NCI-H446 treated with DMSO at 0.1 percent for 48 hours (cell line): Measurements from ENCODE around the gene BUB1B.
A peak's percentile ranks its signal among the peaks of the same experiment; 100 is the strongest.
"Not testable (repeated sequence)": the region's sequence is repeated elsewhere in the genome, so short reads cannot be mapped to it uniquely, and the experiment has no call there.

Experiments
- DNase-seq: peaks from one replicate; lab custom pipeline; 2025; lab: John Stamatoyannopoulos, UW

The BUB1B gene, protein sequence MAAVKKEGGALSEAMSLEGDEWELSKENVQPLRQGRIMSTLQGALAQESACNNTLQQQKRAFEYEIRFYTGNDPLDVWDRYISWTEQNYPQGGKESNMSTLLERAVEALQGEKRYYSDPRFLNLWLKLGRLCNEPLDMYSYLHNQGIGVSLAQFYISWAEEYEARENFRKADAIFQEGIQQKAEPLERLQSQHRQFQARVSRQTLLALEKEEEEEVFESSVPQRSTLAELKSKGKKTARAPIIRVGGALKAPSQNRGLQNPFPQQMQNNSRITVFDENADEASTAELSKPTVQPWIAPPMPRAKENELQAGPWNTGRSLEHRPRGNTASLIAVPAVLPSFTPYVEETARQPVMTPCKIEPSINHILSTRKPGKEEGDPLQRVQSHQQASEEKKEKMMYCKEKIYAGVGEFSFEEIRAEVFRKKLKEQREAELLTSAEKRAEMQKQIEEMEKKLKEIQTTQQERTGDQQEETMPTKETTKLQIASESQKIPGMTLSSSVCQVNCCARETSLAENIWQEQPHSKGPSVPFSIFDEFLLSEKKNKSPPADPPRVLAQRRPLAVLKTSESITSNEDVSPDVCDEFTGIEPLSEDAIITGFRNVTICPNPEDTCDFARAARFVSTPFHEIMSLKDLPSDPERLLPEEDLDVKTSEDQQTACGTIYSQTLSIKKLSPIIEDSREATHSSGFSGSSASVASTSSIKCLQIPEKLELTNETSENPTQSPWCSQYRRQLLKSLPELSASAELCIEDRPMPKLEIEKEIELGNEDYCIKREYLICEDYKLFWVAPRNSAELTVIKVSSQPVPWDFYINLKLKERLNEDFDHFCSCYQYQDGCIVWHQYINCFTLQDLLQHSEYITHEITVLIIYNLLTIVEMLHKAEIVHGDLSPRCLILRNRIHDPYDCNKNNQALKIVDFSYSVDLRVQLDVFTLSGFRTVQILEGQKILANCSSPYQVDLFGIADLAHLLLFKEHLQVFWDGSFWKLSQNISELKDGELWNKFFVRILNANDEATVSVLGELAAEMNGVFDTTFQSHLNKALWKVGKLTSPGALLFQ

DNA sequence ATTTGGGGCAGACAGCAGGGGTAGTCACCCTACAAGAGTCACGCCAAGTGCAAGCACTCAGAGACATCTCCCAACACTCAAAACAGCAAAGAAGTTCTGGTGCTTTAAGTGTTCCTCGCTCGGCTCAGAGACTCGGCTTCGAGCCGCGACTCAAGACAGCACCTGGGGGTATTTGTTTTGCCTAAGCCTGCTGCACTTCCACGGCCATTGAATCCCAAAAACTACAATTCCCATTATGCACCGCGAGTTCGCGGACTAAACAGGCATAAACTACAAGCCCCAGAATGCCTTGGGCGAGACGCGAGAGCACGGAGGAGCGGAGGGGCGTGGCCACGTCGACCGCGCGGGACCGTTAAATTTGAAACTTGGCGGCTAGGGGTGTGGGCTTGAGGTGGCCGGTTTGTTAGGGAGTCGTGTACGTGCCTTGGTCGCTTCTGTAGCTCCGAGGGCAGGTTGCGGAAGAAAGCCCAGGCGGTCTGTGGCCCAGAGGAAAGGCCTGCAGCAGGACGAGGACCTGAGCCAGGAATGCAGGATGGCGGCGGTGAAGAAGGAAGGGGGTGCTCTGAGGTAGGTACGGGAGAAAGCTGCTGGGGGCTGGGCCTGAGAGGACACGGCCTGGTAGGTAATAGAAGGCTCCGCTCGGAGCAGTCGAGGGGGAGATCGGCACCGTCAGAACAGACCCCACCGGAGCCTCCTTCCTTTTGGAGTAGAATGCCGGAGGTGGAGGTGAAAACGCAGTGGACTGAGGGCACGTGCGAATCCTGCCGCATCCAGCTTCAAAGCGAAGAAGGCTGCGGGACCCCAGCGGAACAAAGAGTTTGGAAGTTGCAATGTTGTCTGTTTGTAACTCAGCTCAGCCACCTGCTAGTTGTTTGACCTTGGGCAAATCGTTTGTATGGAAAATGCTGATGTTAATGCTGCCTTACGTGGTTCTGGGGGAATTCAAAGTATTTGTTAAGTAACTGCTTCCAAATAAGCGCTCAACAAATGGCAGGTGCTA, at the start of gene BUB1B:
Gene BUB1B, plus strand, starts transcription at position 381 of the 1,000 bp plus-strand sequence. Its CDS starts 152 bp downstream, at position 533.
- DNase-seq: peak; percentile 71

DNA sequence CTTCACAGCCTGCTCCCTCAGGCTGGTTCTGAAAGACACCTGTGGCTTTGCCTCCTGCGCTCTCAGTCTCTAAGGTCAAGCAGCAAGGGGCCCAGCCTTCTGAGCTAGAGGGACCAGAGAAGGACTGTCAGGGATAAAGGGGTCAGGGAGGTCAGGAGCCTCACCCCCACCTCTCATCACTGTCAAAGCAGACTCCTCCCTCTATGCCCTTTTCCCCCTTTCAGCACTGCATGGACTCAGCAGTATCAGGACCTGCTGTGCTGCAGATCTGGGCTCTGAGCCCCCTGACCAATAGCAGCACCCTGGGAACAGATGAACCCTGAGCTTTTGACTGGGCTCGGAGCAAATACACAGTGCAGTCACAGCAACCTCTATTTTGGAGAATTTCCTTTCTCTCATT, 49.0 kb upstream of the BUB1B start:
- no peak for DNase-seq

DNA sequence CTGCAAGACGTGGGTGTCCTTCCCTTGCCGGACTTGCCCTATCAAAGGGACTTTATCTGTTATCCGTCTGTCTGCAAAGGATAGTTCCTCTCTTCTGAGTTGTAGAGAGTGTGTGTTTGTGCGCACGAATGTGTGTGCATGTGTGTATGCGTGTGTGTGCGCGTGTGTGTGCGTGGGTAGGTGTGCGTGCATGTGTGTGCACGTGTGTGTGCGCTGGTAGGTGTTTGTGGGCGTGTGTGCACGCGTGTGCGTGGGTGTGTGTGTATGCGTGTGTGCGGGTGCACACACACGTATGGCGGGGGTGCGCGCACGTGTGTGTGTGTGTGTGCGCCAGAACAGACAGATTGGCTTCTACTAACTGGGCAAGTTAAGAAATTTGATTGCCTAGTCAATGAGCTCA, 48.1 kb upstream of the BUB1B start:
- no peak for DNase-seq

DNA sequence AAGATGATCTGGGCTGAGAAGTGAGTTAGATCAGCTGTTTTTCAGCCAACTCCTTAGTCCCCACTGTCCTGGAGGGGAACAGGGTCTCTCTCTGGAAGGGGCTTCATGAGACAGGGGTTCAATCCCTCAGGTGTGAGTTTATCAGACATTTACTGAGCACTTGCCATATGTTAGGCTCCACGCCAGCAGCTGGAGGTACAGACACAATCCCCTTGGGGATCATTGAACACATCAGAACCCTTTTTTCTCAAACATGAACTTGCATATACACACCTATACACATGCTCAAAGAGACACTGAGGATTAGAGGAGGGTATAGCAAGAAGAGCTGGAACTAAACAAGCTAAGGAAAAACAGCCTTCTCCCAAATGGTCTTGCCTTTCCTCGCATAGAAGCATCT, 46.7 kb upstream of the BUB1B start:
- DNase-seq: no peak

DNA sequence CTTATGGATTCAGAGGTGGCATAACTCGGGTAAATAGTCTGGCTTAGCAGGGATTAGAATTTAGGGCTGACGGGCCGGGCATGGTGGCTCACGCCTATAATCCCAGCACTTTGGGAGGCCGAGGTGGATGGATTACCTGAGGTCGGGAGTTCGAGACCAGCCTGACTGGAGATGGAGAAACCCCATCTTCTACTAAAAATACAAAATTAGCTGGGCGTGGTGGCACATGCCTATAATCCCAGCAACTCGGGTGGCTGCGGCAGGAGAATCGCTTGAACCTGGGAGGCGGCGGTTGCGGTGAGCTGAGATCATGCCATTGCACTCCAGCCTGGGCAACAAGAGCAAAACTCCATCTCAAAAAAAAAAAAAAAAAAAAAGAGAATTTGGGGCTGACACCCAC, 45.8 kb upstream of the BUB1B start:
- not testable (repeated sequence) for DNase-seq

DNA sequence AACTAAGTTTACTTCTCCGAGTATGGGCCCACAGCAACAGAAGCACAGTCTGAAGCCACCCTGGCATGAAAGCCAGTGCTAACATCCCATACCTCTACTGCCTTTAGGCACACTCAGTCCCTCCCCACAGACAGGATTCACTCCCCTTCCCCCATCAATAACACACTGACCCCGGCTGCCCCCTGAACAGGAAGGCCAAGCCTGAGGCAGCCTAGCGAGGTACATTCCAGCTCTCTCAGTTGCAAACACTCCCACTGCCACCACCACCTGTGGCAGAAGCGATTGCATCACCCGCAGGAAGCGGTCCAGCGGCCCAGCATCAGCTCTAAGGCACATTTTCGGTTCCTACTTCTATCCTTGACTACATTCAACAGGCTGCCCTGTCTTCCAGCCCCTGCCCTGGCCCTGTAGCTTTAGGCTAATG, 45.2 kb upstream of the BUB1B start:
- DNase-seq: no peak

DNA sequence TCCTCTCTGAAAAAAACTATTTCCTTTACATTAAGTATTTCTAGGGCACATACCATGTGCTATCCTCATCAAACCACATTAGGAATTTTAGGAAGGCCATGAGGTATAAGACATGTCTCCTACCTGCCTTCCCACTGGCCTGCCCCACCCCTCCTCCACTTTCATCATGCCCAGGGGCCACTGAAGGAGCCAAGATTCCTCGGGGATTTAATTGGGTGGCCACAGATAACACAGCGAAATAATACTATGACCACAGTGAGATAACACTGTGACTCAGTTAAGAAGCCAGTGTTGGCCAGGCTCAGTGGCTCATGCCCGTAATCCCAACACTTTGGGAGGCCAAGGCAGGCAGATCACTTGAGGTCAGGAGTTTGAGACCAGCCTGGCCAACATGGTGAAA, 42.4 kb upstream of the BUB1B start:
- DNase-seq: no peak

DNA sequence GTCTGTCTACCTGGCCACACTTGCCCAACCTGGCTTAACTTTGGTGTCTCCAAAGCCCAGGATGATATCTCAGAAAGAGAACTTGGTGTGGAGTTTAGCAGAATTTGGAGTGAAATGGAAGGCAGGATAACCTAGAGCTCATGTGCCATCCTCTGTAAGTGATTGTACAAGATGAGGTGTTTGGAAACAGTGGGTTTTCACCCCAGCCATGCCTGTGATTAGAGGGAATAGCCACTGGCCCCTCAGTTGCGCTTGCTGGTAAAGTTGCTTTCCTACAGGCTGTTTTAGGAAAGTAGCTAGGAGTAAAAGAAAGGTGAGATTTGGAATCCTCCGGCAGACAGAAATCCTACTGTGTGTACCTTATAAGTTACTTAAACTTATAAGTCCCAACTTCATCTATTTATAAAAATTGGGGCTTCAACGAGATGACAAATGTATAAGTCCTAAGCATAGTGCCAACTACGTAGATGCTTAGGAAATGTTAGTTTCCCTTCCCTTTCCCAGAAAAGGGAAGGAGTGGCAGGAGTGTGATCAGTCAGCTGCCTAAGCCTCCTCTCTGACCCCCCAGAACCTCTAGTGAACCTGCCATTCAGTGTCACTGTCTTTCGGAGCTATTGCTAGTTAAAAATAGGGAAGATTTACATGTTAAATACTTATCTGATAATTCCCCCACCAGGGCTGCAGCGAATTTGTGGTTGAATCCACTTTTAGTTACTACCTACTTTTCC, 38.8 kb upstream of the BUB1B start:
- no peak for DNase-seq

DNA sequence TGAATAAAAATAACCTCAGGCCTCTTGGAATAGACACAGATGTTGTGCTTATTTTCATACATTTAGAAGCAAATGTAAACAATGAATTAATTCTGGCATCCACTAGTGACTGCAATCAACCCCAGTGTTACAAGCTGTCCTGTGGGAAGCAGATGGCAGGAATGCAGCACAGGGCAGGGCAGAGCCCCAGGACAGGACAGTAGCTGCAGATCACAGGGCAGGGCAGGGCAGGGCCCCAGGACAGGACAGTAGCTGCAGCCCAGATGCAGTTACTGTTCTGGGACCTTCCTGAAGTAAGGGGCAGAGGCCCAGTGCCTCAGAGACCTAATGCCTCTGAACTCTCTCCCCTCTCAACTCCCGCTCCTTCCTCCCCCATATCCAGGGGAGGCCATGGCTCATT, 37.9 kb upstream of the BUB1B start:
- DNase-seq: not testable (repeated sequence)

DNA sequence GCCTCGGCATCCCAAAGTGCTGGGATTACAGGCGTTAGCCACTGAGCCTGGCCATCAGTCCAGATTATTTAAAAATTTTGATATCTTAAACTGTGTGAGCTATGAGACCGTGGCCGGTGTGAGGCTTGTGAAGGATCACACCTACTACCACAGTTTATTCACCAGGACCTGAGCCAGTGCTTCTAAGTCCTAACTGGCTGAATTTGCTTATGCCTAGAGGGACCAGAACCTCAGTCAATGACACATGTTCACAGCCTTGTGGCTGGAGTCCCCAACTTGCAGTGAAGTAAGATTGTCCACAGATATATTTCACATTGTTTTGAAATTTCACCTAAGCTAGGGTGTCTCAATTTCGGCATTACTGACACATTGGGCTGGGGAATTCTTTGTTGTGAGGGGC, 37.0 kb upstream of the BUB1B start:
- DNase-seq: not testable (repeated sequence)

DNA sequence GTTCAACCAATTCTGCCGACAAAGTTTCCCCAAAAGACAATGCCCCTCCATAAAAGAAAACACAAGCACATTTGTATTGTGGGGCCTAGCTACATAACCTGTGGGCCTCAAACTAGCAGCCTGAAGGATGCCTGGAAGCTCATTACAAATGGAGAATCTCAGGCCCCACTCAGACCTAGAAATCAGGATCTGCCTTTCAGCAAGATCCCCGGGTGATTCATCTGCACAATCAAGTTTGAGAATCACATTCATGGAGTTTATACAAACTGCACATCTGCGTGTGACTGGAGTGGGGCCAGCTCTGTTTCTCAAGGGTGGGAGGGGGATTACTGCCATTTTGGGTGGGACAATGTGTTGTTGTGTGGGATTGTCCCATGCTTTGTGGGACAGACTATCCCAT, 36.5 kb upstream of the BUB1B start:
- not testable (repeated sequence) for DNase-seq

DNA sequence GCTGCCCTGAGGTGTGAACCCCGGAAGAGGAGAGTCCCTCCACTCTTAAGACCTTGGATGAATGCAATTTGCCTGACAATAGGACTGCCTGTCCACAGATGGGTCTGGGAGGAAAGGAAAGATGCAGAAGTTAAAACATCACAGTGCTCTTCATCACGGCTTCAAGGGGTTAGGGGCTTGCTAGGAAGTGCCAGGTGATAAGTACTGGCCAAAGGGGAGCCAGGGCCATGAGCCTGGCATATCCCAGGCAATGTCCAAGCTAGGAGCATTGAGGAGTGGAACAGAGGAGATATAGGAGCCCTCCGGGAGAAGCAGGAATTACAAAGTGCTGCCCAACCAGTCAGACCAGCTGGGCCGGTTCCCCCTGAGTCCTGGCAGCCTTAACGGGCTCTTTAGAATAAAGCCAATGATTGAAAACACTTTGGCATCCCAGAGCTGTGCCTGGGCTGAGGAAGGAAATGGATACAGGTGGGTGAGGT, 36.0 kb upstream of the BUB1B start:
- not testable (repeated sequence) for DNase-seq

DNA sequence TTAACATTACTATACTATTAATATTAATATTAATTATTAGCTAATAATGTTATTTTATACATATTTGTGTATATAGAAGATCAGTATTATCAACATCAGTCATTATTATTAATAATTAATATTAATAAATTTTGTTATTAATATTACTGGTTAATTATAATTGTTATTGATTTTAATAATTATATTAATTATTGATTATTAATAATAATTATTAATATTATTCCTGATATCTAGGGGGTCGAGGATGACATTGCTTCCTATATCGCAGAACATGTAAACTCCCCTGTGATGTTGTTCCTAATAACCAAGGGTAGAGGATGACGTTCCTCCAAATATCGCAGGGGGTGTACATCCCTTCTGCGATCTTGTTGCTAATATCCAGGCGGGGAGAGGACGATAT, 34.9 kb upstream of the BUB1B start:
- no peak for DNase-seq

DNA sequence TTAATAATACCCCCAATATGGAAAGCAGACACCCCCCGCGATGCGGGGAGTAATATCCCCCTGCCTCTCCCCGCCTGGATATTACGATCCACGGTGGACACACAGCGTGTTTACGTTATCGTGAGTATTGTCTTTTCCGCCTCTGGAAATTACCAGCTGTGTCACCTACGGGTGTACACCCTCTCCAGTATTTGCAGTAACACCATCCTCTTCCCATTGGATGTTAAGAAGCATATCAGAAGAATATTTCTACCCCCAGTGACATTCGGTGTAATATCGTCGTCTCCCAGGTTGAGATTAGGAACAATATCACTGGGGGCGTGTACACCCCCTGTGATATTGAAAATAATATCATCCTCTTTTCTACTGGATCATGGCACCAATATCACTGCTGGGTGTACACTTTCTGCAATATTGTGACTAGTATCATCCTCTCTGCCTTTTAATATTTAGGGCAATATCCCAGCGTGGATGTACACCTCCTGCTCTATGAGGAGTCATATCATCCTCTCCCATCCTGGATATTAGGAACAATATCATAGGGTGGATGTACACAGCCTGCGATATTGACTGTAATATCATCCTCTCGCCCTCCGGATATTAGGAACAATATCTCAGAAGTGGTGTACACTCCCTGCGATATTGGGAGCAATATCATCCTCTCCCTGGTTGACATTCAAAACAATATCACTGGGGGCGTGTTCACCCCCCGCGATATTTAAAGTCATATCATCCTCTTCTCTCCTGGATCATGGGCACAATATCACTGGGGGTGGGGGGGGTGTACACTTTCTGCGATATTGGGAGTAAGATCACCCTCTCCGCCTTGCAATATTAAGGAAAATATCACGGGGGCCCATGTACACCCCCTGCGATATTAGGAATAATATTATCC, 31.9 kb upstream of the BUB1B start:
- no peak for DNase-seq

DNA sequence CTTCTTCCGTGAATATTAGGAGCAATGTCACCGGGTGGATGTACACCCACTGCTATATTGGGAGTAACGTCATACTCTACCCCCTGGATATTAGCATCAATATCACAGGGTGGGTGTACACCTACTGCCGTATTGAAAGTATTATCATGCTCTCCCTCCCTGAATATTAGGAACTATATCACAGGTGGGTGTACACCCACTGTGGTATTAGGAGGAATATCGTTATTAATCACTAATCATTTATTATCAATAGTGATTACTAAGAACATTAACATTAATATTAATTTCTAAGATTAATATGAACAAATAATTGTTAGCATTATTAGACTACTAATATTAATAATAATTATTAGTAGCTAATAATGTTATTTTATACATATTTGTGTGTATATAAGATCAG, 30.8 kb upstream of the BUB1B start:
- no peak for DNase-seq

DNA sequence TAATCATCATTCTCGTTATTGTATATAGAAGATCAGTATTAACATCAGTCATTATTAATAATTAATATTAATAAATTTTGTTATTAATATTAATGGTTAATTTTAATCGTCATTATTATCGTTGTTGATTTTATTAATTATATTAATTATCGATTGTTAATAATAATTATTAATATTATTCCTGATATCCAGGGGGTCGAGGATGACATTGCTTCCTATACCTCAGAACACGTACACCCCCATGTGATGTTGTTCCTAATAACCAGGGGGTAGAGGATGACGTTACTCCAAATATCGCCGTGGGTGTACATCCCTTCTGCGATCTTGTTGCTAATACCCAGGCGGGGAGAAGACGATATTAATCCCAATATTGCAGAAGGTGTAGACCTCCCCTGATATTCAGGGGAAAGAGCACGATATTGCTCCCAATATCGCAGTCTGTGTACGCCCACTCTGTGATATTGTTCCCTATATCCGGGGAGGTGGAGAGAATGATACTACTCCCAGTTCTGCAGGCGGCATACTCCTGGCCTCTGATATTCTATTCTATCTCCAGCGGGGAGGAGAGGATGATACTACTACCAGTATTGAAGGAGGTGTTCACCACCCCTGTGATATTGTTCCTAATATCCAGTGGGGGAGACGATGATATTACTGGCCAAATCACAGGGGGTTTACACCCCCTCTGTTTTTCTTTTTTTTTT, 29.9 kb upstream of the BUB1B start:
- no peak for DNase-seq

DNA sequence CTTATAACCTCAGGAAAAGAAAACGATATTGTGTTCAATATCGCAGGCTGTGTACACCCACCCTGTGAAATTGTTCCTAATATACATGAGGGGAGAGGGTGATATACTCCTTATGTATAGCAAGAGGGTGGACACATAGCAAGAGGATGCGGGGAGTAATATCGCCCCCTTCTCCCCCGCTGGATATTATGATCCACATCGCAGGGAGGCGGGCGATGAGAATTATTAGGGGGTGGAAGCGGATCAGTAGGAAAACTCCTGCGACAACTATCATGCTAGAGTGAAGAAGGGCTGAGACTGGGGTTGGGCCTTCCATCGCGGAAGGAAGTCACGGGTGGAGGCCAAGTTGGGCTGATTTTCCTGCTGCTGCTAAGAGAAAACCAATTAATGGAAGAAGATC, 27.3 kb upstream of the BUB1B start:
- no peak for DNase-seq

DNA sequence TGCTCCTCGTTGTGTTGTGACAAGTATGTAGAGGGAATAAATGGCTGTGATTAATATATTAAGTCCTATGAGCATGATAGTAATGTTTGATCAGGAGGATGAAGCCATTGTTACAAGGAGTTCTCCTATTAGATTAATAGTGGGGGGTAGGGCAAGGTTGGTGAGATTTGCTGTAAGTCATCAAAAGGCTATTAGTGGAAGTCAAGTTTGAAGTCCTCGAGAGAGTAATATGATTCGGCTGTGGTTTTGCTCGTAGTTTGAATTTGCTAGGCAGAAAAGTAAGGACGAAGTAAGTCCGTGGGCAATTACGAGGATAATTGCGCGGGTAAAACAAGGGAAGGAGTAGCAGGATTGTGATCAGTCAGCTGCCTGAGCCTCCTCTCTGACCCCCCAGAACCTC, 26.0 kb upstream of the BUB1B start:
- DNase-seq: no peak
